K562 (cell line): ENCODE measurements around the gene ARHGAP24. TPM values are rescaled to one million over a fixed set of nuclear protein-coding genes. Genes with fewer than 3 reads are reported as not detected.

Experiments
- ATAC-seq: fragments of 200-7000 bp; cut with Tn5 transposase; 3 replicates; pipeline ENCODE4 v1.9.1; 2020; ENCODE audit warnings: moderate library complexity
- BruUV-seq: library from RNA; stranded (reverse); fragments of 400-500 nt; replicated peaks from 2 replicates; lab custom pipeline; 2021; lab: Mats Ljungman, UMichigan
- CTCF ChIA-PET: fragments of 300-600 bp; formaldehyde crosslinking; extraction: SDS; loops from one replicate; lab custom pipeline; 2021; ENCODE audit warnings: low intra/inter-chr PET ratio; lab: Yijun Ruan, JAX
- POLR2A ChIA-PET: fragments of 300-600, 350-650 bp; sonication (Branson Sonifier 250); formaldehyde crosslinking; extraction: SDS; loops from one replicate; lab custom pipeline; 2021; ENCODE audit warnings: antibody characterized with exemption, inconsistent platforms; lab: Yijun Ruan, JAX
- DNase-seq, 4 experiments: peaks; one replicate each; pipeline versions ENCODE4 v3.0.0 to v3.0.0-alpha.2; 2011 to 2018; ENCODE audit warnings: low spot score in 3 of 4, mixed read lengths in 3 of 4; ENCODE audit errors: extremely low read depth in 1 of 4
- FAIRE-seq: peaks from 2 replicates; lab custom pipeline; 2011; peaks lifted over from hg19 to GRCh38; lab: Jason Lieb, UNC
- H2AFZ ChIP-seq: 2 replicates; pipeline ENCODE4 v1.6.0; 2011; ENCODE audit warnings: low read depth, low read length, control low read depth, inconsistent platforms
- H3K27ac ChIP-seq: fragments of 200-600 bp; 3 replicates; pipeline ENCODE4 v1.8.0; 2011; ENCODE audit warnings: low read depth, mild to moderate bottlenecking, control low read depth, inconsistent platforms, low read length, moderate library complexity, mixed read lengths; ENCODE audit errors: extremely low read depth
- H3K27me3 ChIP-seq, 2 experiments: fragments of 300-600 bp in 1 of 2; 2 replicates in 1 of 2; 3 replicates in 1 of 2; pipeline versions ENCODE4 v1.6.0 to v1.8.0; 2011; ENCODE audit warnings: inconsistent platforms in 2 of 2, low read length in 2 of 2, mild to moderate bottlenecking in 1 of 2, mixed read lengths in 1 of 2, moderate library complexity in 1 of 2; ENCODE audit not compliant: control insufficient read depth in 2 of 2, insufficient read depth in 2 of 2
- H3K36me3 ChIP-seq: fragments of 300-600 bp; 3 replicates; pipeline ENCODE4 v1.8.0; 2011; ENCODE audit warnings: mild to moderate bottlenecking, low read length, inconsistent platforms; ENCODE audit not compliant: control insufficient read depth, insufficient read depth
- H3K4me1 ChIP-seq, 2 experiments: fragments of 200-600 bp in 1 of 2; replicated peaks in 1 of 2; 2 replicates in 1 of 2; 3 replicates in 1 of 2; pipeline versions ENCODE4 v1.5.1 to v1.8.0; 2011; ENCODE audit warnings: inconsistent platforms in 2 of 2, low read length in 2 of 2, mild to moderate bottlenecking in 1 of 2, mixed read lengths in 1 of 2, moderate library complexity in 1 of 2; ENCODE audit not compliant: control insufficient read depth in 2 of 2, insufficient read depth in 2 of 2
- H3K4me2 ChIP-seq: 2 replicates; pipeline ENCODE4 v1.6.1; 2011; ENCODE audit warnings: low read length, control low read depth, inconsistent platforms, mixed read lengths; ENCODE audit not compliant: insufficient read depth
- H3K4me3 ChIP-seq: fragments of 200-600 bp; sonication (generic), shearing (Covaris generic); 2 replicates; pipeline ENCODE4 v1.5.1; 2016; ENCODE audit warnings: control low read depth, inconsistent platforms
- H3K79me2 ChIP-seq: fragments of 200-600 bp; 3 replicates; pipeline ENCODE4 v1.8.0; 2011; ENCODE audit warnings: low read length, inconsistent platforms; ENCODE audit not compliant: control insufficient read depth, insufficient read depth
- H3K9ac ChIP-seq, 2 experiments: 2 replicates each; pipeline versions ENCODE4 v1.6.0 to v1.6.1; 2011; ENCODE audit warnings: low read depth in 2 of 2, low read length in 2 of 2, control low read depth in 1 of 2, inconsistent platforms in 1 of 2, mild to moderate bottlenecking in 1 of 2, mixed read lengths in 1 of 2; ENCODE audit not compliant: insufficient read depth in 1 of 2
- H3K9me1 ChIP-seq: one replicate; pipeline ENCODE4 v1.6.0; 2011; ENCODE audit warnings: inconsistent platforms, mild to moderate bottlenecking, low read length, moderate library complexity; ENCODE audit not compliant: control insufficient read depth, insufficient read depth
- H3K9me3 ChIP-seq: replicated peaks from 2 replicates; pipeline ENCODE4 v1.5.1; 2011; ENCODE audit warnings: low read depth, low read length, inconsistent platforms; ENCODE audit not compliant: control insufficient read depth, insufficient read depth
- H4K20me1 ChIP-seq: replicated peaks from 2 replicates; pipeline ENCODE4 v1.6.1; 2011; ENCODE audit warnings: low read length, inconsistent platforms, mixed read lengths; ENCODE audit not compliant: control insufficient read depth, insufficient read depth
- CBX2 ChIP-seq: fragments of 200-600 bp; sonication (generic); IDR thresholded peaks from one replicate; pipeline ENCODE4 v1.6.1; 2012; ENCODE audit warnings: mild to moderate bottlenecking, low read length, inconsistent platforms; ENCODE audit not compliant: insufficient read depth, poor library complexity, severe bottlenecking
- NR2C1 ChIP-seq, 2 experiments: fragments of 450-650 bp; IDR thresholded peaks; 2 replicates each; pipeline ENCODE4 v1.6.1; 2017; ENCODE audit warnings: mild to moderate bottlenecking in 2 of 2, antibody characterized with exemption in 1 of 2, inconsistent platforms in 1 of 2, missing compliant biosample characterization in 1 of 2, missing genetic modification characterization in 1 of 2
- ZBTB11 ChIP-seq, 3 experiments: fragments of 200-800 bp in 1 of 3; fragments of 250-450 bp in 1 of 3; fragments of 450-650 bp in 1 of 3; sonication (Bioruptor Pico) in 1 of 3; sonication (Bioruptor generic) in 1 of 3; formaldehyde crosslinking in 1 of 3; IDR thresholded peaks; 2 replicates each; pipeline versions ENCODE4 v1.6.1 to v1.8.0; 2016 to 2022; ENCODE audit warnings: mild to moderate bottlenecking in 2 of 3, missing genetic modification characterization in 2 of 3, missing compliant biosample characterization in 1 of 3, moderate library complexity in 1 of 3
- ZBTB12 ChIP-seq: fragments of 250-450 bp; sonication (Bioruptor Pico); IDR thresholded peaks from 2 replicates; pipeline ENCODE4 v1.4.0; 2020
- WGBS: fragments of 100-300 bp; shearing (Covaris generic); methylation state at CpG from one replicate; pipeline ENCODE4 v1.1.6; 2016; ENCODE audit warnings: low coverage, mixed read lengths; ENCODE audit not compliant: insufficient coverage; ENCODE audit errors: missing lambda C conversion rate; 5-methylcytosine and 5-hydroxymethylcytosine counted together
- in situ Hi-C: fragments of 300-500 bp; cut with MboI; formaldehyde crosslinking; loops from 4 replicates; pipeline ENCODE4 v1.15.0; 2018; ENCODE audit warnings: inconsistent platforms, mixed read lengths
- intact Hi-C: fragments of 100-400 bp; cut with micrococcal nuclease; formaldehyde crosslinking; loops from 2 replicates; pipeline ENCODE4 v1.14.2; 2022
- polyA plus RNA-seq, 8 experiments: library from polyadenylated mRNA; depleted of rRNA in 4 of 8; stranded (reverse) in 5 of 8; unstranded in 3 of 8; fragments of >200 nt; fragmentation: Nextera tagmentation in 2 of 8; fragmentation: Illumina TruSeq in 1 of 8; extraction: Ambion mirVana in 2 of 8; extraction: Trizol in 1 of 8; gene quantifications; 2 replicates each; pipeline versions ENCODE4 v1.2.1 to v1.2.3, GENCODE V29; 2011 to 2014; ENCODE audit warnings: inconsistent platforms in 1 of 8, missing spikeins in 1 of 8
- total RNA-seq, 7 experiments: library from RNA; depleted of rRNA in 6 of 7; stranded (reverse); fragments of >200 nt in 6 of 7; fragmentation: Illumina TruSeq in 2 of 7; extraction: Trizol in 2 of 7; gene quantifications; 2 replicates each; pipeline versions ENCODE4 v1.2.1 to v1.2.3, GENCODE V29; 2011 to 2021; ENCODE audit warnings: low replicate concordance in 1 of 7

Gene ARHGAP24
- total and polyA plus RNA-seq, 9 of the 15 experiments (the other 6 are each of a cell fraction or from before 2014, with no cell fraction given) = 8.0 to 22.6 (median 14.0) TPM

GRCh38 chr4:85808864-85809263 lies 333.9 kb downstream of the ARHGAP24 start (continued):
- TF ChIP-seq ZBTB11 (CRISPR knock-in tag; IDR thresholded peaks at IDR 0.05) = no peak
- TF ChIP-seq ZBTB12 = no peak

- H4K20me1 ChIP-seq = no peaks in the 10 kb centered on the region
- FAIRE-seq = no peak
- no TSS peak for BruUV-seq
- intact Hi-C loops = no loop called here
- no peak for DNase-seq
- H3K79me2 ChIP-seq = no peaks in the 10 kb centered on the region
- no peaks in the 10 kb centered on the region for H3K27me3 ChIP-seq
- no peaks in the 10 kb centered on the region for H3K9me3 ChIP-seq
- POLR2A ChIA-PET = interaction anchor here (0.5 kb wide), 1 partner anchor 24 kb away, joined by 3 read pairs; no protein-coding TSS in a partner anchor
- no peak overlapping the region for H3K4me3 ChIP-seq
- no peak overlapping the region for H3K4me2 ChIP-seq
- H3K9ac ChIP-seq = no peak overlapping the region
- H3K9me1 ChIP-seq = no peaks in the 10 kb centered on the region
- WGBS = 40% methylated on average over 4 of the region's 4 CpGs
- H3K4me1 ChIP-seq = no peaks in the 10 kb centered on the region
- H3K36me3 ChIP-seq = no peaks in the 10 kb centered on the region
- CTCF ChIA-PET = no interaction called here
- no peak overlapping the region for H2AFZ ChIP-seq
- TF ChIP-seq CBX2 (no peak), NR2C1 (IDR thresholded peaks at IDR 0.05) (no peak), NR2C1 (tag; IDR thresholded peaks at IDR 0.05) (no peak)
- TF ChIP-seq, all 486 proteins: peak for 0
- in situ Hi-C loops = no loop called here
- no peak for ATAC-seq
- no peak overlapping the region for H3K27ac ChIP-seq
Measured at GRCh38 chr4:85812776-85813175, 337.8 kb downstream of the ARHGAP24 start.
